GM21528 (cell line): ENCODE results near the gene MYT1.

ENCODE experiments used
- ATAC-seq: cut with Tn5 transposase; IDR thresholded peaks from one replicate; pipeline ENCODE4 v1.9.1; 2021; ENCODE audit warnings: mild to moderate bottlenecking, moderate library complexity; ENCODE audit not compliant: unreplicated experiment, low FRiP score

The MYT1 gene

GRCh38 chr20:64242003-64242796, 77.9 kb downstream of the MYT1 start:
- ATAC-seq, result no peak

DNA sequence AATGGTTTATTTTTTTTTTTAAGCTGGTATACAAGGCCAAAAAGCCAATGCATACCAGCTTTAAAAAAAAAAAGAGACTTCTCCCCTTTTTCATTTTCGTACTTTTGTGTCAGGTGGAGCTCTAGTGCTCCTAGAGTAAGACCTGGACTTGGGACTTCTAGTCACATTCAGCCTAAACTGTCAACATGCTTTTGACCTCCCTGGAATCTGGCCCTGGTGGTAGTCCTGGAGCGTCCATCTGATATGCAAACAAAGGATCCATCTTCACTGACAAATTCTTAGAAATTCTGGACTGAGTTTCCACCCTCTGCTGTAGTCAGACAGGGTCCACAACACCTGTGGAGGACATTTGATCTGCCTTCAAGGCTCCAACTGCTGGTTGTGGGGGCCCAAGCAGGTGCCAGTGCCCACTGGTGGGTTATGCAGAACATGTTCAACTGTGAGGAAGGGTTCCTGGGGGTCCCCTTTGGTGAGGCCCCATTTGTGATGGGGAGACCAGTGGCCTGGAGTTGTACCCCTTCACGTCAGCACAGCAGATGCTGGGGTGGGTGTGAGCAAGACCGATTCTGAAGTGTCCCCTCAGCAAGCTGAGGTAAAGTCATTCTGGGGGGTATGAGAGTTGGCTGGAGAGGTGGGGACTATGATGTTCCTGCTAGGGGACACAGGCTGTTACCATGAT, 78.7 kb downstream of the MYT1 start:
- no peak for ATAC-seq

- ATAC-seq, result no peak
Observed at GRCh38 chr20:64244281-64244805, 80.1 kb downstream of the MYT1 start.

- no peak for ATAC-seq
Observed at GRCh38 chr20:64244870-64245603, 80.8 kb downstream of the MYT1 start.

DNA sequence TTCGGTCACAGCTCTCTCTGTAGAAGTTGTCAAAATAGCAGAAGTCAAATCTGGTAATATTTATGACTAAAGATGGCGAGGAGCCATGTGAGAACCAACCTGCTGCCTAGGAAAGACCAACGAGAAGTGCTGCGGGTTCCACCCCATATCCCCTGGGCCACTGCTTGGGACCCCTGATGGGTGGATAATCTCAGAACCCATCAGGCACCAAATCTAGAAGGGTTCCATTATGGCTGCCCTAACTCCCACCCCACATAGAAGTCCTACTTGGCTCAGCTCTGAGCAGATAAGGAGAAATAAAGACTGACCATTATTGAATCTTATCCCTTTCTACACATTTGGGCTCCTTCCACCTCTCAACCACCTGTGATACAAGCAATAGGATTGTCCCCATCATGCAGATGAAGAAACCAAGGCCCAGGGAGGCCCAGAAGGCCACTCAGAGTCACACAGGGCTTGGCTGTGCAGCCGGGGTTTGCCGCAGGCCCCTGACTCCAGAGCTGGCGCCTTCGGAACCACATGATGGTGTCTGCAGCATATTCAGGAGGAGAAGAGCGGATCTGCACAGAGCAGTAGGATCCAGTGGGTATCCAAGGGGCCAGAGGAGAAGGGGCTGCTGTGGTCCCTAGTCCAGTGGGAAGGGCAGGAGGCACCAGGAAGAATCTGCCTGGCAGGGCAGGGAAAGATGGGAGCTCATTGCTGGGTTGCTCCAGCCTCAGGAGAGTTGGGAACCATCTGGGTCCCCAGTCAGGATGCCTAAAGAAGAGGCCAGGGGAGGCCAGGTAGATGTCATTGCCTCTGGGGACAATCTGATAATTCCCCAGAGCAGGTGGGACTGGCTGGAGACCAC, 81.7 kb downstream of the MYT1 start:
- no peak for ATAC-seq

GRCh38 chr20:64246616-64247306, 82.5 kb downstream of the MYT1 start:
- no peak for ATAC-seq

- ATAC-seq, result no peak
Observed at GRCh38 chr20:64247307-64247618, 83.0 kb downstream of the MYT1 start.

DNA sequence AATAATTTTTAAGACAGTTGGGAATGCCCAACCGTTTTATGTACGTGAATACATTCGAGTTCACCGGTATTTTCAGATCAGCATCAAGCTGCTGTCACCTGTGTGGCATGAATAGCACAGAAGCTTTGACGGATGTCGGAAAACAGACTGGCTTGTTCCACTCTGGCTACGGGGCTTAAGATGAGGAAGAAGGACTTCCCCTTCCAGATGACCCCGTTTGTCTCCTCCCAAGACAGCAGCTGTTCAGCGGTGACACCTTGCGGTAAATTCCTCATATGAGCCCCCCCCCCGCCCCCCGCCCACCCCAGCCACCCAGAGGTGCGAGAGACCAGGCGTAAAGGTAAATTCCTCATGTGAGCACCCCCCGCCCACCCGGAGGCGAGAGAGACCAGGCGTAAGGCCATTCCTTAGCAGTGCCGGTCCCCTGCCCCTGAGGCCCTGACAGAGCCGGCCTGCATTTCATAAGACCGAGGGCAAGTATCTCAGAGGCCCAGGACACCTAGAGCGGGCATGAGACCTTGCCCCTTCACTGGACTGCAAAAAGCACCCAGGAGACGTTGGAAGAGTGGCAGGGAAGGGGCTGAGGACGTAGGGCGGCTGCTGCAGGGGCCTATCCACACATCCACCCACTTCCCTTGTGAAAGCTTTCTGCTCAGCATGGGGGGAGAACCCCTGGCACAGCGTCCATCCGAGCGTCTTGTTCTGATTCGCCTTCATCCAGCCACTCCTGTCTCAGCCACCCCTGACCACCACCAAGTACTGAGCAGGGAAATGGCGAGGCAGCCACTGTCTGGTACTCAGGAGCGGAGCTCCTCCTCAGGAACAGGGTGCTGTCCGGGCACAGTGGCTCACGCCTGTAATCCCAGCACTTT, 84.0 kb downstream of the MYT1 start:
- no peak for ATAC-seq

DNA sequence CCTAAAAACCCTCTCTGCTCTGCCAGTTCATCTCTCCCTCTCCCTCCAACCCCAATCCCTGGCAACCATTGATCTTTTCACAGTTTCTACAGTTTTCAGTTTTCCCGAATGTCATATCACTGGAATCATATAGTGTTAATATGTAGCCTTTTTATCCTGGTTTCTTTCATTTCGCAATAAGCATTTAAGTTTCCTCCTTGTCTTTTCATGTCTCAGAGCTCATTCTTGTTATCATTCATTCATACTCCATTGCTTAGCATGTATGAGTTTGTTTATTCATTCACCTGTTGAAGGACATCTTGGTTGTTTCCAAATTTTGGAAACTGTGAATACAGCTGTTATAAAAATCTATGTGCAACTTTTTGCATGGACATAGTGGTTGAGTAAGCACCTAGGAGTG, 85.8 kb downstream of the MYT1 start:
- ATAC-seq, result no peak

DNA sequence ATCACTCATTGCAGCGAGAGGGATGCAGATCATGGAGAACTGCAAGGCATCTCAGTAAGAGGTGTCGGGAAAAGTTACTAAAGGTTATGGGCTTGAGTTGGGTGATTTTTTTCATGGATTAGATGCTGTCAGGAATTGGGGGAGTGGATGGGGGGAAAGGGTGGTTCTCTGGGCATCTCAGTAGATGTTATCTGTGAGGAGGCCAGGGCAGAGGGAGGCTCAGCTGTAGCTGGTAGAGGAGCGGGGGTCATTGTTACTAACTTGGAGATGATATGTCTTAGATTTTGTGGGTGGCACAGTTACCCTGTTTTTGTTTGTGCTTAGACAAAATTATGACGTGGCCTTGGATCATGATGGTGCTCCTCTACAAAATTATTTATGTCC, 88.7 kb downstream of the MYT1 start:
- ATAC-seq, result no peak

DNA sequence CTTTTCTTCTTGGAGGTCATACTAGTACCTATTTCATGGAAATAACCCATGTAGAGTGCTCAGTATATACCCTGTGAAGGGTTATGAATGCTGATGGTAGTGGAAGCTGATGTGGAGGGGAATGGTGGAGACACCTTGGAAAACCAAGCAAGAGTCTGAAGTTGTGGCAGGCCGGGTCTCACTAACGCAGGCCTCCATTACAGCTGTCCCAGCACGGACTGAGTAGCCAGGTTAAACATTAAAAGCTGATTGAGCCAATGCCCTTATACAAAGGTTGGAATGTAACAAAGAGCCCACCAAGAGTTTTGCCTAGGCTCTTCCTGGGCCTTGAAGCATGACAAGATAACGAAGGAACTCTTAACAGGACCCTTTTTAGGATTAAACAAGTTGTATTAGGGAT, 89.2 kb downstream of the MYT1 start:
- no peak for ATAC-seq

DNA sequence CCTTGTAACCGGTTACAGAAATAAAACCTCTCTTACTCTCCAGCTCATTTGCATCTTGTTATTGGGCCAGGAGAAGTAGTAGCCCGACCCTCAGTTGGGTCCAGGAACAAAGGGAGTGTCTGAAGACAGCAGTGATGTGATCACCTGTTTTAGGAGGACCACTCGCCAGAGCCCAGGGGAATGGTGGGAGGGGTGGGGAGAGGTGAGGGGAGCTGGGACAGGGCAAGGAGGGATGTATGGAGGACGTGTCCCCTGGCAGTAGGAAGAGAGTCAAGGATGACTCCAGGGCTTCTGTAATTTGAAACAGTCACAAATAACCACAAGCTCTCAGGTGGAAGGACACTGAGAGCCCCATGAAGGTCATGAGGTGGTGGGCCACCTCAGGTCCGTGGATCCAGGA, 89.9 kb downstream of the MYT1 start:
- ATAC-seq, result no peak

- peak; percentile 12 for ATAC-seq
Observed at GRCh38 chr20:64254571-64255360, 90.5 kb downstream of the MYT1 start.

DNA sequence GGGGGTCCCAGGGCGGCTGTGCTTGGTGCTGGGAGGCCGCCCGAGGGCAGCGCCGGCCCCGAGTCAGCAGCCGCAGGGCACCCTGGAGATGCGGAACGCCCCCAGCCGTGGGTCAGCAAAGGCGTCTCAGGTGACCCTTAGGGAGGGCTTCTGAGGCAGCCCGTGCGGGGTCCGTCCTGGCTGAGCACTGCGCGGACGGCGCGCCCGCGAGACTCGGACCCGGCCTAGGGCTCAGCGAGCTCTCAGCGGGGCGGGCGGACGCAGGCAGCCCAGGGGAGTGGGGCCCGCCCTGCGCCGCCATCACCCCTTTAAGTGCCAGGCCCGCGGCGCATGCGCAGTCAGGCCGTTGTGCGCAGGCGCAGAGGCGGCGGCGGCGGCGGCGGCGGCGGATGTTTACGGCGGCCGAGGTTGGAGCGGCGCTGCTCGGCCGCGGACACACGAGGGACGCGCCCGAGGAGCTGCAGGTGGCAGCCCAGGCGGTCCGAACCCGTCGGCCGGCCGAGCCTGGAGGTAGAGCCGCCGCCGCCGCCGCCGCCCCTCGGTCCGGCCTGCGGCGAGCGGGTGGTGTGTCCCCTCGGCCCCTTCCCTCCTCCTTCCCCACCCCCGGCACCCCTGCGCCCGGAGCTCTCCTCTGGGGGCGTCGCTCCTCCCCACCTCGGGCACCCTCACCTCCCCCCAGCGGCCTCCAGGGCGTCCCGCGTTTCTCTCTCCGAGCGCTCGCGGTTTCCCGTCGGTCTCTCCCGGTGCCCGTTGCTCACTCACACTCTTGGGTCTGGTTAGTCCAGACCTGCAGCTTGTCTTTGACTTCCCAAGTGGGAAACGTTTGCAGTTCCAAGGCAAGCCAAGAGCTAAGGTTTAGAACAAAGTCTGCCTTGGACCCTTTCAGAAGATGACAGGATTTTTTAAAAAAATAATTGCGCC, 91.4 kb downstream of the MYT1 start, which contains the start of gene PCMTD2:
Gene PCMTD2, plus strand, starts transcription at position 388 of the 921 bp plus-strand sequence. CDS start 4,218 bp downstream, outside the sequence.
- peak; percentile 76 for ATAC-seq

DNA sequence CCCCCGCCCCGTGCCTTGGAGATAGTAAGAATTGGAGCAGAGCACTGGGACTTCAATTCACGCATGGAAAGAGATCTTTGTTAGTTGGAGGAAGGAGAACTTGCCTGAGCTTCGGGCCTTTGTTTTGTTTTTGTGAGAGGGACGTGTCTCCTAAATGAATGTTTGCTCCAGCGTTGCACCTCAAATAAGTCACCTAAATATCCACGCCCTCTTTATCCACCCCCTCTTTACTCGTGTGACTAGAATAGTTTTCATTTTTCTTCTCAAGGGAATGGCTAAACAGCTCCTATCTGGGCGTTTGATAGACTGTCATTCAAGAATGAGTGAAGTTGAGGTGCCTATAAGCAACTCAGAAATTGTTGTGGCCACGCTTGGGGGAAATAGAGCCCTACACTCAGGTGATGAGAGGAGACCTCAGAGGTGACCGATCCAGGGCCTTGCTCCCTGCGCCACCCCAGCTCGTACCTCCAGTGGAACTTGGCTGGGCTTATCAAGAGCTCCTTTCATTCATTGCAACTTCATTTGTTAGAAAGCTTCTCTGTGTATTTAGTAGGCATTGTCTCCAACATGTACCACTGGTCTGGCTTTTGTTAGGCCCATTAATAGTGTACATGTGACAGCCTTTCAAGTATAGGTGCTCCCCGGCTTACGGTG, 92.2 kb downstream of the MYT1 start:
- no peak for ATAC-seq

GRCh38 chr20:64257107-64257757, 93.0 kb downstream of the MYT1 start:
- ATAC-seq, result no peak
